ENCODE data around the gene ATF7IP.

Gene ATF7IP

GRCh38 chr12:14422516-14423230 is 57.2 kb downstream of the ATF7IP start:
- no peak for DNase-seq

- no peak for DNase-seq
Observed at GRCh38 chr12:14424545-14424944, 59.1 kb downstream of the ATF7IP start.

GRCh38 chr12:14426792-14427191 is 61.3 kb downstream of the ATF7IP start:
- DNase-seq: no peak

GRCh38 chr12:14427929-14428328 is 62.4 kb downstream of the ATF7IP start:
- no peak for DNase-seq

- no peak for DNase-seq
Observed at GRCh38 chr12:14430394-14430986, 65.0 kb downstream of the ATF7IP start.

GRCh38 chr12:14431975-14432374 is 66.5 kb downstream of the ATF7IP start:
- DNase-seq: no peak

- no peak for DNase-seq
Observed at GRCh38 chr12:14435627-14436026, 70.1 kb downstream of the ATF7IP start.

GRCh38 chr12:14442221-14442881 is 76.9 kb downstream of the ATF7IP start:
- DNase-seq: no peak

- DNase-seq: no peak
Observed at GRCh38 chr12:14443531-14443930, 78.0 kb downstream of the ATF7IP start.

GRCh38 chr12:14450479-14450878 is 85.0 kb downstream of the ATF7IP start:
- no peak for DNase-seq

- no peak for DNase-seq
Observed at GRCh38 chr12:14452336-14452735, 86.9 kb downstream of the ATF7IP start.

GRCh38 chr12:14452865-14453264 is 87.4 kb downstream of the ATF7IP start:
- no peak for DNase-seq

GRCh38 chr12:14454098-14454907 is 88.8 kb downstream of the ATF7IP start:
- peak; percentile 5 for DNase-seq

- no peak for DNase-seq
Observed at GRCh38 chr12:14460212-14460841, 94.8 kb downstream of the ATF7IP start.

- no peak for DNase-seq
Observed at GRCh38 chr12:14471497-14471896, 106.0 kb downstream of the ATF7IP start.

- DNase-seq: no peak
Observed at GRCh38 chr12:14473707-14474287, 108.3 kb downstream of the ATF7IP start.

GRCh38 chr12:14479004-14479403 is 113.5 kb downstream of the ATF7IP start:
- DNase-seq: no peak

GRCh38 chr12:14481201-14481600 is 115.7 kb downstream of the ATF7IP start:
- no peak for DNase-seq

- no peak for DNase-seq
Observed at GRCh38 chr12:14482361-14482760, 116.9 kb downstream of the ATF7IP start.

- no peak for DNase-seq
Observed at GRCh38 chr12:14482886-14483285, 117.4 kb downstream of the ATF7IP start.

GRCh38 chr12:14495326-14495725 is 129.8 kb downstream of the ATF7IP start:
- no peak for DNase-seq

All from NCI-H1436 treated with DMSO at 0.1 percent for 48 hours (cell line).